ENCODE measurements around the gene MSGN1.

- TF ChIP-seq, protein P1, sequence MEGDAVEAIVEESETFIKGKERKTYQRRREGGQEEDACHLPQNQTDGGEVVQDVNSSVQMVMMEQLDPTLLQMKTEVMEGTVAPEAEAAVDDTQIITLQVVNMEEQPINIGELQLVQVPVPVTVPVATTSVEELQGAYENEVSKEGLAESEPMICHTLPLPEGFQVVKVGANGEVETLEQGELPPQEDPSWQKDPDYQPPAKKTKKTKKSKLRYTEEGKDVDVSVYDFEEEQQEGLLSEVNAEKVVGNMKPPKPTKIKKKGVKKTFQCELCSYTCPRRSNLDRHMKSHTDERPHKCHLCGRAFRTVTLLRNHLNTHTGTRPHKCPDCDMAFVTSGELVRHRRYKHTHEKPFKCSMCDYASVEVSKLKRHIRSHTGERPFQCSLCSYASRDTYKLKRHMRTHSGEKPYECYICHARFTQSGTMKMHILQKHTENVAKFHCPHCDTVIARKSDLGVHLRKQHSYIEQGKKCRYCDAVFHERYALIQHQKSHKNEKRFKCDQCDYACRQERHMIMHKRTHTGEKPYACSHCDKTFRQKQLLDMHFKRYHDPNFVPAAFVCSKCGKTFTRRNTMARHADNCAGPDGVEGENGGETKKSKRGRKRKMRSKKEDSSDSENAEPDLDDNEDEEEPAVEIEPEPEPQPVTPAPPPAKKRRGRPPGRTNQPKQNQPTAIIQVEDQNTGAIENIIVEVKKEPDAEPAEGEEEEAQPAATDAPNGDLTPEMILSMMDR (conservative IDR thresholded peaks at IDR 0.05; ENCODE audit: low read length): no peak
- TF ChIP-seq EZH2phosphoT487 (IDR thresholded peaks at IDR 0.05; ENCODE audit: borderline replicate concordance, low read depth, low read length): no peak
Measured at GRCh38 chr2:17858064-17858463, 41.8 kb downstream of the MSGN1 start.

All from OCI-LY7 (cell line).